DMS 273 (cell line): ENCODE measurements around the gene GPBP1.
"Not testable (repeated sequence)": the region's sequence is repeated elsewhere in the genome, so short reads cannot be mapped to it uniquely, and the experiment has no call there.

ENCODE experiments used
- DNase-seq: peaks from one replicate; lab custom pipeline; 2025; ENCODE audit not compliant: unreplicated experiment; lab: John Stamatoyannopoulos, UW

GPBP1 gene

GRCh38 chr5:57176350-57176857 is 2.5 kb downstream of the GPBP1 start:
- peak; percentile 41 for DNase-seq

GRCh38 chr5:57177479-57178156 is 3.8 kb downstream of the GPBP1 start:
- no peak for DNase-seq

DNA sequence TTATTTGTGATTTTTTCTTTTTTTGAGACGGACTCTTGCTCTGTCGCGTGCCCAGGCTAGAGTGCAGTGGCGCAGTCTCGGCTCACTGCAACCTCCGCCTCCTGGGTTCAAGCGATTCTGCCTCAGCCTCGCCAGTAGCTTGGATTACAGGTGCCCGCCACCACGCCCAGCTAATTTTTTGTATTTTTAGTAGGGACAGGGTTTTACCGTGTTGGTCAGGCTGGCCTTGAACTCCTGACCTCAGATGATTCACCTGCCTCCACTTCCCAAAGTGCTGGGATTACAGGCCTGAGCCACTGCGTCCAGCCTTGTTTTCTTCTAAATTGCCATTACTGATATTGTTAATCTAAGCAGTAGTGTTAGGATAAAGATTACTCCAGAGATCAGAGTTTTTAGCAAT is 4.4 kb downstream of the GPBP1 start:
- not testable (repeated sequence) for DNase-seq

GRCh38 chr5:57179262-57180200 is 5.7 kb downstream of the GPBP1 start:
- DNase-seq, result no peak

- DNase-seq, result no peak
Observed at GRCh38 chr5:57181154-57181553, 7.3 kb downstream of the GPBP1 start.

GRCh38 chr5:57184322-57184721 is 10.5 kb downstream of the GPBP1 start:
- DNase-seq, result peak; percentile 30

GRCh38 chr5:57185313-57185712 is 11.5 kb downstream of the GPBP1 start:
- DNase-seq, result no peak

DNA sequence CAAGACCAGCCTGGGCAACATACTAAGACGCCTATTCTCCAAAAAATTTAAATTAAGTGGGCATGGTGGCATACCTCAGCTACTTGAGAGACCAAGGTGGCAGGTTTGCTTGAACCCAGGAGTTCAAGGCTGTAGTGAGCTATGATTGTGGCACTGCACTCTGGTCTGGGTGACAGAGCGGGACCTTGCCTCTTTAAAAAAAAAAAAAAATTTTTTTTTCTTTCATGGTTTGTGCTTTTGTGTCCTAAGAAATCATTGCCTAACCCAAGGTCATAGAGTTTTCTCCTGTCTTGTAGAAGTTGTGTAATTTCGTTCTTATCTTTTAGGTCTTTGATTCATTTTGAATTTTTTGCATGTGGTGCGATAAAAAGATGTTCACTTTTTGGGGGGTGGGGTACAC is 12.3 kb downstream of the GPBP1 start:
- DNase-seq, result no peak

DNA sequence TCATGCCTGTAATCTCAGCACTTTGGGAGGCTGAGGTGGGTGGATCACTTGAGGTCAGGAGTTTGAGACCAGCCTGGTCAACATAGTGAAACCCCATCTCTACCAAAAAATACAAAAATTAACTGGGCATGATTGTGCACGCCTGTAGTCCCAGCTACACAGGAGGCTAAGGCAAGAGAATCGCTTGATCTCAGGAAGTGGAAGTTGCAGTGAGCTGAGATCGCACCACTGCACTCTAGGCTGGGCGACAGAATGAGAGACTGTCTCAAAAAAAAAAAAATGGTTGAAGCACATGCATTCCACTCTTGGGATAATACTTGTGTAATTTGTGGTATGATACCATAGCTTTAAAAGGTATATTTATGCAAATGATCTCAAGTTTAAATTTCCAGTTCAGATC is 14.1 kb downstream of the GPBP1 start:
- not testable (repeated sequence) for DNase-seq

DNA sequence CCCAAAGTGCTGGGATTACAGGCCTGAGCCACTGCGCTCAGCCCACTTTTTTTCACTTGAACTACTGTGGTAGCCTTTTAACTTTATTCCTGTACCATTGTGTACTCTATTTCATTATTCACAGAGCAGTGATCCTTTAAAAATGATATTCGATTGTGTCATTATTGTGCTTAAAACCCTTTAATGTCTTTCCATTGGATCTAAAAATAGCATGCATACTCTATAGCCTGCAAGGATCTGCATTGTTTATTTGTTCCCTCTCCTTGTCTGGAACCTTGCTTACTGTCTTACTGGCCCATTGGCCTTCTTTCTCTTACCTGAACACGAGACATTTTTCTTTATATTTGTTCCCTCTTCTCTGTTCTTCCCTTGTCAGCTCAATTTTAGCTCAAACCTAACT is 15.7 kb downstream of the GPBP1 start:
- DNase-seq, result no peak

GRCh38 chr5:57190593-57190992 is 16.7 kb downstream of the GPBP1 start:
- DNase-seq, result no peak

- DNase-seq, result no peak
Observed at GRCh38 chr5:57191163-57191562, 17.3 kb downstream of the GPBP1 start.

DNA sequence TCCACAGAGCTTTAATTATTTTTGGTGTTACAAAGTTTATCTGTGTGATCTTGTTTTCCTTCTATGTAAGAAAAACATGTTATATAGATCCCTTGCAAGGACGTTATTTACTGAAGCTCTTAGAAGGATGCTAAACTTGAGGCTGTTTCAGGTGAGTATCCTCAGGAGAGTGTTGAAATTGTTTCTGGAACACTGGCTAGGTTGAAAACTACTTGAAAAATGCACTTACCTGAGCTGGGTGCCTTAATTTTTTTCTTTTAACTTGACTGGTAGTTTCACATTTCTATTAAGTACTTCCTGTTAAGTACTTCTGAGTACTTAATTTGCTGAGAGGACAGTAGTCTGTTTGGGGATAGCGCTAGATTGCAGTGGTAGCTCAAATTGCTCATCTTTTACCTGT is 18.1 kb downstream of the GPBP1 start:
- no peak for DNase-seq

GRCh38 chr5:57192832-57193231 is 19.0 kb downstream of the GPBP1 start:
- not testable (repeated sequence) for DNase-seq

- DNase-seq, result no peak
Observed at GRCh38 chr5:57193757-57194413, 20.0 kb downstream of the GPBP1 start.

- no peak for DNase-seq
Observed at GRCh38 chr5:57194653-57195052, 20.8 kb downstream of the GPBP1 start.

DNA sequence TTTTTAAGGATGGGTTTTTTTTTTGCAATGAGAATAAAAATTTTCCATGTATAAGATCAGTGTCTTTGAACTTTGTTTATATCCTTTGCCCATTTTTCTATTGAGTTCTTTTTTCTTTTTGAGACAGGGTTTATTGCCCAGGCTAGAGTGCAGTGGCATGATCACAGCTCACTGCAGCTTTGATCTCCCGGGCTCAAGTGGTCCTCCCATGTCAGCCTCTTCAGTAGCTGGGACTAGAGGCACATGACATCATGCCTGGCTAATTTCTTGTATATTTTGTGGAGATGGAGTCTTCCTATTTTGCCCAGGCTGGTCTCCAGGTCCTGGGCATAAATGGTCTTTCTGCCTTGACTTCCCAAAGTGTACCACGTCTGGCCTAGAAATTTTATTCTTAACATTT is 21.2 kb downstream of the GPBP1 start:
- no peak for DNase-seq

- no peak for DNase-seq
Observed at GRCh38 chr5:57199866-57200265, 26.0 kb downstream of the GPBP1 start.

DNA sequence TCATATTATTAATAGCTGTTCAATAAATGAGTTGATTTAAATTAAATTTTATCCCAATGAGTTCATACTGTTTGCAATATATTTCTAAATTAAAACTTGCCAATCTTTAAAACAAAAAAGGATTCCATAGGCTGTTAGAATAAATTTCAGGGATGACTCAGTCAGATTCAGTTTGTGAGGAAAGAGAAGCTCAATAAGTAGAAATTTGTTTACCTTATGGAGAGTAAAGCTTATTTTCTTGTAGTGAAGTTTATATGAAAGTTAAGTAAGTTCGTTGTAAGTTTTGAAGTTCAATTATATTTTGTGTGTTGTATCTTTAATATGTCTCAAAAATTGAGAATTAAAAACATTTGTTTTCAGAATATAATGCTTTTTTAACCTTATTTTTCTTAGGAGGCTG is 29.0 kb downstream of the GPBP1 start:
- no peak for DNase-seq

GRCh38 chr5:57207007-57207653 is 33.3 kb downstream of the GPBP1 start:
- DNase-seq, result no peak

GRCh38 chr5:57207681-57208080 is 33.8 kb downstream of the GPBP1 start:
- DNase-seq, result no peak
